ENCODE data around the gene CABLES1.

DNA sequence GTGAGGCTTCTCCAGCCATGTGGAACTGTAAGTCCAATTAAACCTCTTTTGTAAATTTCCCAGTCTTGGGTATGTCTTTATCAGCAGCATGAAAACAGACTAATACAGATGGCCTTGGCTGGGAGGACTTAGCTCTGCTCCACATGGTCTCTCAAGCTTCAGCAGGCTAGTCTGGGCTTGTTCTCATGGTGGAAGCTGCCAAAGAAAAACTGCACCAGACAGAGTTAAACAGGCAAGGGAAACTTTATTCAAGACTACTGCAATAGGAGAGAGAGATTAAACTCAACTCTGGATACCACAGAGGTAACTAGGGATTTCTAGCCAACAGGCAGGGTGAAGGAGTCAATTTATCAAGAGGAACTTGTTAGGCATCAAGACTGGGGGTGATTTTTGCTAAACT lies 142.1 kb downstream of the CABLES1 start:
- TF ChIP-seq, protein P1, sequence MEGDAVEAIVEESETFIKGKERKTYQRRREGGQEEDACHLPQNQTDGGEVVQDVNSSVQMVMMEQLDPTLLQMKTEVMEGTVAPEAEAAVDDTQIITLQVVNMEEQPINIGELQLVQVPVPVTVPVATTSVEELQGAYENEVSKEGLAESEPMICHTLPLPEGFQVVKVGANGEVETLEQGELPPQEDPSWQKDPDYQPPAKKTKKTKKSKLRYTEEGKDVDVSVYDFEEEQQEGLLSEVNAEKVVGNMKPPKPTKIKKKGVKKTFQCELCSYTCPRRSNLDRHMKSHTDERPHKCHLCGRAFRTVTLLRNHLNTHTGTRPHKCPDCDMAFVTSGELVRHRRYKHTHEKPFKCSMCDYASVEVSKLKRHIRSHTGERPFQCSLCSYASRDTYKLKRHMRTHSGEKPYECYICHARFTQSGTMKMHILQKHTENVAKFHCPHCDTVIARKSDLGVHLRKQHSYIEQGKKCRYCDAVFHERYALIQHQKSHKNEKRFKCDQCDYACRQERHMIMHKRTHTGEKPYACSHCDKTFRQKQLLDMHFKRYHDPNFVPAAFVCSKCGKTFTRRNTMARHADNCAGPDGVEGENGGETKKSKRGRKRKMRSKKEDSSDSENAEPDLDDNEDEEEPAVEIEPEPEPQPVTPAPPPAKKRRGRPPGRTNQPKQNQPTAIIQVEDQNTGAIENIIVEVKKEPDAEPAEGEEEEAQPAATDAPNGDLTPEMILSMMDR (IDR thresholded peaks at IDR 0.05), result no peak
- TF ChIP-seq POLR2A (IDR thresholded peaks at IDR 0.05), result no peak

All from testis (tissue), 2 donors.